ENCODE data around the gene MATN4. TPM values are rescaled to one million over a fixed set of nuclear protein-coding genes. Genes with fewer than 3 reads are reported as not detected.

Gene MATN4
- total RNA-seq, 1 donor from 2014 or later = not detected

DNA sequence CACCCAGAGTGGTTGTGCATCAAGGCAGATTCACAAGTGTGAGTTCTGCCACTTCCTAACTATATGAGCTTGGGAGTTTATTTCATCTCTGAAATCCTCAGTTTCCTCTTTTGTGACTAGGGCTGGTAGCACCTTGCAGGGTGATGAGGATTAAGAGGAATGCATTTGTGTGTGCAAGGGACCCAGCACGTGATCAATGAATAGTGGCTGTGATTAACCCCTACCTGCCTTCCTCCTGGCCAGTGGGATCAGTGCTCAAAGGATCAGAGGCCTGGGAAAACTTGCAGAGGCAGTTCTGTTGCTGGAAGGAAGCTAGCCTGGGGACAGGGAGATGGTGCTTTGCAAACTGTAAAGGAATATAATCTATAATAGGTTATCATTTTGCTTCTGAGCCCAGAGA lies 32.9 kb upstream of the MATN4 start:
- DNase-seq = no peak

DNA sequence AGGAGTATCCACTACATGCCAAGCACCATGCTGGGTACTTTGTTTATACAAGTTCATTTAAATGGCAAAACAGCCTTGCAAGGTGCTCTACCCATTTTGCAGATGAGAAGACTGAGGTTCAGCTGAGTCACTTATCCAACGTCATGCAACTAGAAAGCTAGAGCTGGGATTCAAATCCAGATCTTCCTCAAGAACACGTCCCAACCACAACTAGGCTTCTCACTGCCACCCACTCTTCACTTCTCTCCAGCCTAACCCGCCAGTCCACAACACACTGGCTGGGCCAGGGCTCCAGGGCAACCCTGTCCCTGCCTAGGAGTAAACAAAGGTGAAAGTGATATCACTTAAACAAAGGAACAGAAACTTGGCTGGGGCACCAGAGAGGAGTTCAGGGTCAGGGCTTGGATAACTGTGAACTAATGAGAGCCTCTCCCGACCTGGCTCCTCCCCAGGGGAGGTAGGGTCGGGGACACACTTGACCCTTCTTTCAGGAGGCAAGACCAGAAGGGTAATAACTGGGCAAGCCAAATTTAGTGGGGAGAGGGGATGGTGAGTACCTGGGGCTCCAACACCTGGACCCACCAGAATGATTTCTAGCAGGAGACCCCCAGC lies 32.2 kb upstream of the MATN4 start:
- DNase-seq = no peak

DNA sequence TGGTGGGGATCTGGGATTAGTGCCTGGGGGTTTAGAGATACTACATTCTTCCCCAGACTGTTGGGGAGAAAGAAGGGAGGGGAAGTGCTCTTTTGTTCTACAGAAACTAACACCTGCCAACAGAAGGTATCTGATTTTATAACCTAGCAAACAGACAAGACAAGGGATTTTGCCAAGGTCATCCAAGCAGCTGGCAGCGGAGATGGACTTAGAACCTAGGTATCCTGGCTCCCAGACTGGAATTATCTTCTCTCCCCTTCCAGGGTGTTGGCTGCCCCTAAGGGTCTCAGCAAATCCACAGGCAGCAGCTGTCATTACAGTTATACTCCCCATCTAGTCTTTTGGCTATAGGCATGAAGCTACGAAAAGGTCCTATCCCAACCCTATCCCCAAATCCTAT lies 31.7 kb upstream of the MATN4 start:
- no peak for DNase-seq

GRCh38 chr20:45339084-45339483 lies 31.0 kb upstream of the MATN4 start:
- no peak for DNase-seq

GRCh38 chr20:45338121-45339030 lies 30.3 kb upstream of the MATN4 start:
- DNase-seq = no peak

GRCh38 chr20:45337367-45338120 lies 29.4 kb upstream of the MATN4 start:
- no peak for DNase-seq

- no peak for DNase-seq
Observed at GRCh38 chr20:45336530-45337366, 28.6 kb upstream of the MATN4 start.

- no peak for DNase-seq
Observed at GRCh38 chr20:45330476-45330875, 22.4 kb upstream of the MATN4 start.

DNA sequence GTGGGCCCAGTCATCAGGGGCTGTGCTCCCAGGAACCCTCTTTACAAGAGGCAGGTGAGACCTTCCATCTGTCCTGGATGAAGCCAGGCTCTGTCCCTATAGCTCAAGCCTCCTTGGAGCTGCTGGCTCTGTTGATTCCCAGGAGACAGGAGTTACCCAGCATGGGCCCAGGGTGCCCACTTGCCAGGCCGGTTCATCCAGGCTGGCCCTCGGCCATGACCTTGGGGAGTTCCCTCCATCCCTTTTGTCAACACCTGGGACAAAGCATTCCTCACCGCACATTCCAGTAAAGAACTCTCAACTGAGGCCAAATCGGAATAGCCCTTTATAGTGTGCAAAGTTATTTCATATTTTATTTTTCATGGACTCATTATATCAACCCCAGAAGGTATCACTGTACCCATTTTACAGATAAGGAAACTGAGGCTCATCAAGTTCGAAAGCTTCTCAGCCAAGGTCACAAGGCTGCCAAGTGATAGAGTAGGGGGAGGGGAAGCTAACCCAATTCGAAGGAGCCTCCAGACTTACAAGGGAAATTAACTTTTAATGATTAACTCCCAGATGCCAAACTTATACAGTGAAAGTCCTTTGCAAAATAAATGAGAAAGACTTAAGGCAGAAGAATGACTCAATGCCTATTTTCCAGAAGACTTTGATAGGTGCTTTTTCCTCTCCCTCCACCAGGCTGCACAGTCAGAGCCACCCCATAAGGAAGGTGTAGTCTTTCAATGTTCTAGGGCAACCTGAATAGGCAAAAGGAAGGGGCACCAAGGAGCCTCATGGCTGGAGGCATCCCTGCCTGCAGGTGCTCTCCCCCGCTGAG lies 21.6 kb upstream of the MATN4 start:
- no peak for DNase-seq

GRCh38 chr20:45328451-45328850 lies 20.4 kb upstream of the MATN4 start:
- DNase-seq = no peak

DNA sequence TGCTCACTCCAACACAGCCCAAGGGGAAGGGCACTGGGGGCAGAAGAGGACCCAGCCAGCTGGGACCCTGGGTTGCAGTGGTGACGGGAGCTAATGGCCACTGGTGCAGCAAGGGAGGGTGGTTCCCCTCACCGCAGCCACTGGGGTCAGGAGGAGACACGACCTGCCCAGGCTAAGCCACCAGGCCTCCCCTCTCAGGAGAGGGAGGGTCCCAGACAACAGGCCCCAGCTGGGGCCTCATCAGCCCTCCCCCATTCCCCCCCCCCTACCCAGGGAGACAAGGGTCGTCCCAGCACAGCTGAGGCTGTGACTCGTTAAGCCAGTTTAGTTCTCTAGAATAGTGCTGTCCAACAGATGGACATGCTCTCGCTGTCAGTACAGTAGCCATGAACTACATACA lies 17.3 kb upstream of the MATN4 start:
- DNase-seq = no peak

GRCh38 chr20:45323731-45324130 lies 15.6 kb upstream of the MATN4 start:
- DNase-seq = no peak

GRCh38 chr20:45322952-45323383 lies 14.9 kb upstream of the MATN4 start:
- no peak for DNase-seq

- DNase-seq = no peak
Observed at GRCh38 chr20:45320948-45321595, 13.0 kb upstream of the MATN4 start.

DNA sequence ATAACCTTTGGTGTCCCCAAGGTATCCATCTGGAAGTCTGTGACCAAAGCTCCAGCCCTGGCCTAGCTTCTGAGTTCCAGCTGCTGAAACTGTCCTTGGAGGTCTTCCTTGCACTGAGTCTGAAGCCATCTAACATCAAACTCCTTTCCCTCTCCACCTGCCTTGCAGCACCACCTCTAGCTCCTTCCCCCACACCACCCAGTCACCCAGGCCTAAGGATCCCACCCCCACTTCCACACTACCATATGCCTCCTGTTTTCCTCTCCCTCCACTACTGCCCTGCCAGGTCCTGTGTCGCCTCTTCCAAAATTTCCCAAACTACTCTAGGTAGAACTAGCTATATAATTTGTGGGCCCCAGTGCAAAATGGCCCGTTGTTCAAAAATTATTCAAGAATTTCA lies 10.8 kb upstream of the MATN4 start:
- DNase-seq = no peak

- no peak for DNase-seq
Observed at GRCh38 chr20:45318386-45318939, 10.4 kb upstream of the MATN4 start.

- DNase-seq = no peak
Observed at GRCh38 chr20:45317826-45318225, 9.7 kb upstream of the MATN4 start.

- DNase-seq = no peak
Observed at GRCh38 chr20:45316150-45317080, 8.3 kb upstream of the MATN4 start.

DNA sequence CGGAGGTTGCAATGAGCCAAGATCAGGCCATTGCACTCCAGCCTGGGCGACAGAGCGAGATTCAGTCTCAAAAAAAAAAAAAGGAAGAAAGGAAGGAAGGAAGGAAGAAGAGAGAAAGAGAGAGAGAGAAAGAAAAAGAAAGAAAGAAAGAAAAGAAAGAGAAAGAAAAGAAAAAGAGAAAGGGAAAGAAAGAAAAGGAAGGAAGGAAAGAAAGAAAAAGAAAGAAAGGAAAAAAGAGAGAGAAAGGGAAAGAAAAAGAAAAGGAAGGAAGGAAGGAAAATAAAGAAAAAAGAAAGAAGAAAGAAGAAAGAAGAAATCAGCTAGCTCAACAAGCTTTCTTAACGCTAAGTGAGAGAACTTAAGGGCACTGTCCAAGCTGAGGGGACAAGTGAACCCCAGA lies 7.6 kb upstream of the MATN4 start:
- DNase-seq = no peak

Data from occipital lobe (tissue), 2 donors.